ENCODE measurements around the gene NOS1AP. TPM values are rescaled to one million over a fixed set of nuclear protein-coding genes. Genes with fewer than 3 reads are reported as not detected.

The NOS1AP gene
- total and polyA plus RNA-seq, 8 donors, result 0.25 to 13.8 (median 6.2) TPM

DNA sequence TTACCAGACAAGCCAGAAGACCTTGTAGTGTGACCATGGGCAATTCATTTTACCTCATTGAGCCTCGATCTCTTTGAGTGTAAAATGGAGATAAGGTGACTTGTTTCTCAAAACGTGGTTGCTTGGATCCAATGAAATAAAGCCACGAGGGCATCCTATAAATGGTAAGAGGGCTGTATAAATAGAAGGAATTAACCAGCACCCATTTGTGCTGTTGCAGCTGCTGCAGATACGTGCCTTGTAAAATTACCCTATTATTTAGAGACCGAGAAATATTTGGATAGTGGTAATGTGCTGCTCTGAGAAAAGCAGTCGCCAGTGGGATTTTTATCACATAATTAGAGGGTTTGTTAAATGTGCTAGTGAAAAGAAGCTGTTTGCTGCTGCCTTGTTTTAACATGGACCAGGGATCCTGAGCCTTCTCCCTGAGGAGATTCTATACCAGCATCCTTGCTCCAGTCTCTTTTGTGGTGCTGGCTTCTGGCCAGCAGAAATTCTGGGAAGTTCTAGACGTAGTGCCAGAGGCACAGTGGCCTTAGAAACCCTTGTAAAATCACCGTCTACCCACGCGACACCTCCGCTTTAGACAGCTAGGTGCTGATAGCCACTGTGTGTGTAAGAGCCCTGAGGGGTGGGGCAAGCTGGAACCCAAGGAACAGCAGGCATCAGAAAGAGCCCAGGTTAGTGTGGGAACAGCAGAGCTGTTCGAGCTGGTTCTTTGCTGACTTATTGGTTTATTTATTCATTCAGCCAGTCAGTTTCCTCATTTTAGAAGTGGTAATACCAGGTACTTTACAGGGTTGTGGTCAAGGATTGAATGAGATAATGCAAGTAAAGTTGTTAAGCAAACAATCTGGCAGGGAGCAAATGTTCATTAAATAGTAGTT, 137.5 kb downstream of the NOS1AP start:
- peak overlapping the region; percentile 46 to 83 (median 77) for H3K27ac ChIP-seq
- H3K4me1 ChIP-seq, result peaks cover 11 to 75% (median 45%) of the 10 kb centered on the region in 4 donors
- H3K4me3 ChIP-seq, result no peak overlapping the region
- no peaks in the 10 kb centered on the region for H3K27me3 ChIP-seq
- intact Hi-C loops (cut with DNase I; ENCODE audit: low total_unique reads), result no loop called here
- TF ChIP-seq, protein P1, sequence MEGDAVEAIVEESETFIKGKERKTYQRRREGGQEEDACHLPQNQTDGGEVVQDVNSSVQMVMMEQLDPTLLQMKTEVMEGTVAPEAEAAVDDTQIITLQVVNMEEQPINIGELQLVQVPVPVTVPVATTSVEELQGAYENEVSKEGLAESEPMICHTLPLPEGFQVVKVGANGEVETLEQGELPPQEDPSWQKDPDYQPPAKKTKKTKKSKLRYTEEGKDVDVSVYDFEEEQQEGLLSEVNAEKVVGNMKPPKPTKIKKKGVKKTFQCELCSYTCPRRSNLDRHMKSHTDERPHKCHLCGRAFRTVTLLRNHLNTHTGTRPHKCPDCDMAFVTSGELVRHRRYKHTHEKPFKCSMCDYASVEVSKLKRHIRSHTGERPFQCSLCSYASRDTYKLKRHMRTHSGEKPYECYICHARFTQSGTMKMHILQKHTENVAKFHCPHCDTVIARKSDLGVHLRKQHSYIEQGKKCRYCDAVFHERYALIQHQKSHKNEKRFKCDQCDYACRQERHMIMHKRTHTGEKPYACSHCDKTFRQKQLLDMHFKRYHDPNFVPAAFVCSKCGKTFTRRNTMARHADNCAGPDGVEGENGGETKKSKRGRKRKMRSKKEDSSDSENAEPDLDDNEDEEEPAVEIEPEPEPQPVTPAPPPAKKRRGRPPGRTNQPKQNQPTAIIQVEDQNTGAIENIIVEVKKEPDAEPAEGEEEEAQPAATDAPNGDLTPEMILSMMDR (IDR thresholded peaks at IDR 0.05), result peak in 1 of 7 experiments; percentile 52
- peak in 2 of 3 donors; percentile 30 to 81 for TF ChIP-seq POLR2AphosphoS5 (IDR thresholded peaks at IDR 0.05)
- no peak for TF ChIP-seq EP300 (IDR thresholded peaks at IDR 0.05)
- H3K9me3 ChIP-seq, result no peaks in the 10 kb centered on the region
- H3K36me3 ChIP-seq, result no peaks in the 10 kb centered on the region
- peak; percentile 77 to 80 for DNase-seq
- 18 to 49% (median 29%) methylated on average over 11 to 12 of the region's 12 CpGs for WGBS, 5 donors

DNA sequence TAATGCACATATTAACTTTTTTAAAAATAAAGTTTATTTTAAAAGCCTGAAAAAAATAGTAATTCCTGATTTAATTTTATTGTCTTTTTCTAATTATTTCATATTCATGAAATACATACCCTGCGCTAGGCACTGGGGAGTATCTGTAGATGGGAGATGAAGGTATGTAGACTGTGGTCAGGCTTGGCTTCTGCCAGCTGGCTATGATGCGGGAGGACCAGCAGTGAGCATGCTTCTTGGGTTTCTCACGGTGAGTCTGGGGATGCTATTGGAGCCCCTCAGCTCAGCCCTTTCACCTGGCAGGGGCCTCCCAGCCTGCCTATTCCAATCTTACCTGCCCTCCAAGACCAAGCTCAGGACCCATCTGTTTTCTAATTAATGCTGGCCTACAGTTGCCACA, 138.4 kb downstream of the NOS1AP start:
- intact Hi-C loops (cut with DNase I; ENCODE audit: low total_unique reads), result no loop called here
- Histone ChIP-seq H3K27ac (peak overlapping the region; percentile 67 to 83 (median 77)), H3K36me3 (no peaks in the 10 kb centered on the region), H3K4me1 (peaks cover 19 to 84% (median 53%) of the 10 kb centered on the region in 4 donors), H3K4me3 (no peak overlapping the region), H3K9me3 (no peaks in the 10 kb centered on the region), H3K27me3 (no peaks in the 10 kb centered on the region)
- WGBS, 5 donors, result 66 to 91% (median 74%) methylated on average over 3 of the region's 3 CpGs
- no peak for DNase-seq
- TF ChIP-seq, protein P1 (IDR thresholded peaks at IDR 0.05), result no peak
- no peak for TF ChIP-seq POLR2A (IDR thresholded peaks at IDR 0.05)
- no peak for TF ChIP-seq POLR2AphosphoS5 (IDR thresholded peaks at IDR 0.05)
- TF ChIP-seq EP300 (IDR thresholded peaks at IDR 0.05), result no peak

DNA sequence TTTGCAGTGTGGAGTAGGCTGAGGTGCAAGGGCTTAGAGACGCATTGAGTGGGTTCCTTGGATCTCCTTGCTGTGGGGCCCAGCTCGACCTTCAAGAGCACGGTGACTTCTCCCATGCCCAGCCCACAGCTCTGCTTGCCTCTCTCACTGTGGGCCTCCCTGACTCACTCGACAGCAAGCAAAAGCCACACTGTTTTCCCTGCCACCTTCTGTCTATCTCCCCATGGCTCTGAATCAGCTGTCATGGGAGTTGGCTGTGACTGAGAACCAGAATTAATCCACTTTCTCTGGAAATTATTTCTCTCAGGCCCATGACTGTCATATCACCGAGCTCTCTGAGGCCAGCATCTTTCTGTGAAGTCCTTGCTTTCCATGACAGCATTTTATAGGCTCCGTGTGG, 140.7 kb downstream of the NOS1AP start:
- DNase-seq, result no peak
- no peak overlapping the region for H3K4me3 ChIP-seq
- H3K4me1 ChIP-seq, result peaks cover 37 to 94% (median 65%) of the 10 kb centered on the region in 4 donors
- TF ChIP-seq EP300 (IDR thresholded peaks at IDR 0.05), result no peak
- no peak for TF ChIP-seq POLR2A (IDR thresholded peaks at IDR 0.05)
- 67 to 79% (median 72%) methylated on average over 6 of the region's 6 CpGs for WGBS, 5 donors
- H3K27me3 ChIP-seq, result no peaks in the 10 kb centered on the region
- no peaks in the 10 kb centered on the region for H3K9me3 ChIP-seq
- H3K36me3 ChIP-seq, result no peaks in the 10 kb centered on the region
- intact Hi-C loops (cut with DNase I; ENCODE audit: low total_unique reads), result no loop called here
- H3K27ac ChIP-seq, result no peak overlapping the region

DNA sequence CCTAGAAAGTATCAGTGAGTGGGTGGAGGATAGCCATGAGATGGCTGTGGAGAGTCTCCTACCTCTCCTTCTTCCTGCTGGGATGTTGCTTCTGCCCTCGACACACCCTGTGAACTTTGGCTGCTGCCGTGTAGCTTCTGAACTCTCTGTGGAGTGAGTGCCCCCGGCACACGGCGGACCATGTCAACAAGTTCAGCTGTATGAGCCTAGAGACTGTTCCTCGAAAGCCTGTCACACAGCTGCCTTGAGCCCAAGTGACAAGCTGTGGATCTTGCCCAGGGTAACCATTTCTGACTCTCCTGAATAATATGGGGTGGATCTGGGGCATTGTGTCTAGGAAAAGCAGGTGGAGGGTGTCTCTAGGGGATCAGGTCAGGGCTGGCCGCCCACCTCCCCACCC, 143.2 kb downstream of the NOS1AP start:
- H3K36me3 ChIP-seq, result no peaks in the 10 kb centered on the region
- peak in 1 of 2 donors; percentile 57 for DNase-seq
- H3K4me3 ChIP-seq, result no peak overlapping the region
- no peaks in the 10 kb centered on the region for H3K27me3 ChIP-seq
- H3K9me3 ChIP-seq, result no peaks in the 10 kb centered on the region
- peak overlapping the region; percentile 69 to 82 (median 77) for H3K27ac ChIP-seq
- H3K4me1 ChIP-seq, result peaks cover 36 to 91% (median 67%) of the 10 kb centered on the region in 4 donors
- intact Hi-C loops (cut with DNase I; ENCODE audit: low total_unique reads), result no loop called here
- no peak for TF ChIP-seq POLR2AphosphoS5 (IDR thresholded peaks at IDR 0.05)
- no peak for TF ChIP-seq EP300 (IDR thresholded peaks at IDR 0.05)
- TF ChIP-seq, protein P1 (IDR thresholded peaks at IDR 0.05), result no peak
- TF ChIP-seq POLR2A (IDR thresholded peaks at IDR 0.05), result no peak
- WGBS, 5 donors, result 39 to 53% (median 42%) methylated on average over 7 of the region's 7 CpGs

Data from stomach (tissue), 9 donors.